Measurements from ENCODE around the gene NFAT5.

Gene NFAT5

DNA sequence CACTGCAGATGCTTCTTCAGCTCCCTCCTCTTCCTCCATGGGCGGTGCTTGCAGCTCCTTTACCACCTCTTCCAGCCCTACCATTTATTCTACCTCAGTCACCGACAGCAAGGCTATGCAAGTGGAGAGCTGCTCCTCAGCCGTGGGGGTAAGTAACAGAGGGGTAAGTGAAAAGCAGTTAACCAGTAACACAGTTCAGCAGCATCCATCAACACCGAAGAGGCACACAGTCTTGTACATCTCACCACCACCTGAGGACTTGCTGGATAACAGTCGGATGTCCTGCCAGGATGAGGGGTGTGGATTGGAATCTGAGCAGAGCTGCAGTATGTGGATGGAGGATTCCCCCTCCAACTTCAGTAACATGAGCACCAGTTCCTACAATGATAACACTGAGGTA lies 81.3 kb downstream of the NFAT5 start:
- DNase-seq = no peak

DNA sequence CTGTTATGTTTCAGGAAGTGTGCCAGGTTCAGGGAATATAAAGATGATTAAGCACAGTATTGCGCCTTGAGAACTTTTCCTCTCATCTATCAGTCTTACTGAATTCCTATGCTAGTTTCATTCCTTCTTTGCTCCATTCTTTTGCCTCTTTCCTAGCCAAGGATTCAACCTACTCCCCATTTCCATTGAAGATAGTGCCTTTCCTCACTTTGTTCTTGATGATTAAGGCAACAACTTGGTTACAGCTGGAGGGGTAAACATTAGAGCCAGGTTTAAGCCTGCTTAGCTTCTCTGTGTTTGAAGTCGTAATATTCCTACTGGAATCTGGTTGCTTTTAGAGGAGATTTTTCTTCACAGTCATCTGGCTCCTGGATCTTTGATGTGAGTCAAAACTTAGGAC lies 85.5 kb downstream of the NFAT5 start:
- no peak for DNase-seq

DNA sequence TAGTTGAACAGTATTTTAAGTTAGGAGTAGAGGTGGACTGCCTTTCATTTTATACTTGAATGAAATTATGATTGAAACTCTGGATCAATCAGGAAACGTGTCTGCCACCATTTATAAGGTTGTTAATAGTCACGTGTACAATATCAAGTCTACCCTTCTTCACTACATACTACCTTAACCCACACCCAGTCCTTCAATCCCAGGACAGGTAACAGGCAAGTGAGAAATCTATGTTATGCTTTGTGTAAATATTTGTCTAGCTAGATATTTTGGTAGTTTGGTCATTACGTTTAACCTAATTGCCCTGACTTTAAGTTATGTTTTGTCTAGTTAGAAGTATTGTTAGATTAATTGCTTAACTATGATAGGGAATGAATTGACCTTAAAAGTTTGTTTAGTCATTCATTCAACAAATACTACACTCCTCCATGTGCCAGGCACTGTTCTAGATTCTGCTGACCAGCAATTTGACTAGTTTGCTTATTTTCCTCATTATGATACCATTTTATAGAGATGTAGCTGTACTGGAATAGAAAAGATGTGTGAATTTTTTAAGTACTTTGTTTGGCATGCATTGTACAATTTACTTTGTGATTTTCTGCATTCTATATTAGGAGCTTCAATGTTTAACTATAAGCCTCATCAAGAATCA lies 88.6 kb downstream of the NFAT5 start:
- no peak for DNase-seq

DNA sequence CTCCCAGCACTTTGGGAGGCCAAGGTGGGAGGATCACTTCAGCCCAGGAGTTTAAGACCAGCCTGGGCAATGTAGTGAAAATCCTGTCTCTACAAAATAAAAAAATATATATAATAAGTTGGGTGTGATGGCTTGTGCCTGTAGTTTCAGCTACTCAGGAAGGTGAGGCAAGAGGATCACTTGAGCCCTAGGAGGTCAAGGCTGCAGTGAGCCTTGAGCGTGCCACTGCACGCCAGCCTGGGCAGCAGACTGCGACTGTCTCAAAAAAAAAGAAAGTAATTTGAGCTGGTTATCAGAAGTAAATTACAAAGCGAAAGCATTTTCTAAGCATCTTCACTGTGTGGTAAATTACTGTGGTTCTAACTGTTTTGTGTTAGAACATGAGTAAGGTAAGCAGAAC lies 94.4 kb downstream of the NFAT5 start:
- DNase-seq = no peak

DNA sequence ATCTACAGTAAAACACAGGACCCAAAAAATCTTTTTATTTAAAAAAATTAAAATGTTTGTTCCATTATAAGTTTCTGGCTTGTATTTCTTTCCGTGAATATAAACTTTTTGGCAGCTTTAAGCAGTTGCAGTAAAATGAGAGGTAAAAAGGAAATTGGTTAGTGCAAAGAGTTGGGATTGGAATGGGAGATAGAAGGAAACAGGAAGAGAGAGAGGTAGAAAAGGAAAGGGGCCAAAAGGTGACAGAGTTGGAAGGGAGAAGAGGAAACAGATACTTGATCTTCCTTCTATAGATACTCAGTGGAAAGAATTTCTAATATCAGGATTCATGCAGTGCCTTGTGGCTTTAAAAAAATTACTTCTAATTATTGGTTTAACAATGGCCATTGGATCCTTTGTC lies 97.1 kb downstream of the NFAT5 start:
- DNase-seq = no peak

DNA sequence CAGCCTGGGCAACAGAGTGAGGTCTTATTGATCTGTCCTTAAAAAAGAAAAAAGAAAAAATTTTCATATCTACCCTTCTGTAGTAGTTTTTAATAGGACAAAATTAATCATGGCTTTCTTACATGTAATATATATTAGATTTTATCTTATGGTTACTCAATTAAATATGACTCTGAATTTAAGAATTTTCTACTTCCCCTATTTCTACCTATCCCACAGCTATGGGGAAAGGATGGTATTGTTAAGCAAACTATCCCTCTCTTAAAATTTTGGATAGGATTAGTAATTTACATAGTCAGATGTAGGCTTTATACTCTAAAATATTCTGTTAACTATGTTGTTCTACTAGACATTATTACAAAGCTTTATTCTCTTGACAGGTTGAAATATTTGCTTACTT lies 98.1 kb downstream of the NFAT5 start:
- DNase-seq = no peak

DNA sequence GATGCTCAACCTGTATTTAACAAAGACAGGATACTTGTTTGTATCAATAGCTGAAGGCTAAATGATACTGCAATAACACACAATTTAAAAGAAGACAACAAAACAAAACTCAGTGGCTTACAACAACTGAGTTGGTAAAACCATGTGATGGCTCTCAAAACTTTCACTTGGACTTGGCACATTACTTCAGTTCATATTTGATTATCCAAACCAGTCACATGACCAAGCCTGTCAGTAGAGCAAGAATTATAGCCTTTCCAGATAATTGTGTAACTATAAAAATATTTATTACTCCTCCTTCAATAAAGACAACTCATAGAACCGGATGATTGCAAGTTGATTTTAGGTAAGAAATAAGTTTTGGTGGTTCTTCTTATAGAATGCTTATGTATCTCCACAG lies 103.8 kb downstream of the NFAT5 start:
- no peak for DNase-seq

DNA sequence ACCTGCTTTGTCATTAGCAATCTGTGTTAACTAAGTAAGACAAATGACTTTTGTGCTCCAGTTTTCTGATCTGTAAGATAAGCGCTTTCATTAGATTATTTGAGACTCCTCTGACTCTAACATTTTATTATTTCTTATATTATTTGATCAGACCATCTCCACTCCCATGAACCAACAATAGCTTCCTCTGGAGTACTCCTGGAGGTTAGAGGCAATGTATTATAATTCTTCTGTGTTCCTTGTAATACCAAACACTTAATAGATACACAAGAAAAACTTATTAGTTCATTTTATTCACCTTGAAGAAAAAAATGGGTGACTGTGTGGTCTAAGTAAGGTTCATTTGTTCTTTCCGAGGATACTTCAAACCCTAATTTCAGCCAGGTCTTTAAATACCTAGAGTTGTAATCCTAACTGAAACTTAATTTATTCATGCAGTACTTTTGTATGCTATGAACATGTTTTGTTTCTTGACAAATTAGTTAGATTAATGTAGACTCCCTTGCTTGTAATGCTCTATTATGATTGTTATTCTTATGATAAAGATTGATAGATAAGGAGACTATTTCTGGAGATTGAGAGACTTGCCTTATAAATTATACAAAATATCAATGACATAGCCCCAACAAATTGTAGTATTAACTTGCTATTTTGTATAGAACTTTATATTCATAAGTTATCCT lies 106.7 kb downstream of the NFAT5 start:
- no peak for DNase-seq

DNA sequence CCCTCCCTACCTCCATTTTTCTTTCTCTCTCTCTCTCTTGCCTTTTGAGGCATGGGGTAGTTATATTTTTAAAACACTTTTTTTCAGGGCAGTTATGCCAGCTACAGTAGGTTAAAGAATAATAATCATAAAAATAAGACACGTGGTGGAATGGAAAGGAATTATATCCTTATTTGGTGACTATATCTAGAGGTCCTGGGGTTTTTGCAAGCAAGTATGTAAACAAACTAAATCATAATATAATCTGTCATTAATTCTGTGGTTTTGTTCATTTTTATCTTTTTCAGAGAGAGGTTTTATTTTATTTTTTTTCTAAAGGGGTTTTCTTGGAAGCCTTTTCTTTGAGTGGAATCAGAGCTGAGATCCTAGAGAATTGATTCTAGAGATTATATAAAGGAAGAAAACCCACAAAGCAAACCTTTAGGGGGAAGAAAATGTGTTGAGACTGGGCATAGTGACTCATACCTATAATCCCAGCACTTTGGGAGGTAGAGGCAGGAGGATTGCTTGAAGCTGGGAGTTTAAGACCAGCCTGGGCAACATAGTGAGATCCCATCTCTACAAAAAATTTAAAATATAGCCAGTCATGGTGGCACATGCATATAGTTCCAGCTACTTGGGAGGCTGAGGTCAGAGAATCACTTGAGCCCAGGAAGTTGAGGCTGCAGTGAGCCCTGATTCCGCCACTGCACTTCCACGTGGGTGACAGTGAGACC lies 107.4 kb downstream of the NFAT5 start:
- DNase-seq = no peak

DNA sequence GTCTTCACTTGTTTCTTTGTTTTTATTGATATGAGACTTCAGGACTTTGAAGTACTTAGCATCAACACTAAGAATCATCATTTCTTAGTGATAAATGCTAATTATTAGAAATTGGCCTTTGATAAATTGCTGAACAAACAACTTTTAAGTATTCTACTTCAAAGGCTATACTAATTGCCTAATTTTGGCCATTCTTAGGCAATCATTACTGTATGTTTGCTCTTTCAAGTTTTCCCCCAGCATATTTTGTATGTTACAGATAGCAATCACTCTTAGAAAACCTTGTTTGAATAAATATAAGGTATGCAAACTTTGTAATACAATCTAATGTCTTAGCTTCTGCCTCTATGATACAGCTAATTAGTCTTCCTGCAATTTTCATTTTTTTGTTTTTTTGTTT lies 114.6 kb downstream of the NFAT5 start:
- DNase-seq = no peak

DNA sequence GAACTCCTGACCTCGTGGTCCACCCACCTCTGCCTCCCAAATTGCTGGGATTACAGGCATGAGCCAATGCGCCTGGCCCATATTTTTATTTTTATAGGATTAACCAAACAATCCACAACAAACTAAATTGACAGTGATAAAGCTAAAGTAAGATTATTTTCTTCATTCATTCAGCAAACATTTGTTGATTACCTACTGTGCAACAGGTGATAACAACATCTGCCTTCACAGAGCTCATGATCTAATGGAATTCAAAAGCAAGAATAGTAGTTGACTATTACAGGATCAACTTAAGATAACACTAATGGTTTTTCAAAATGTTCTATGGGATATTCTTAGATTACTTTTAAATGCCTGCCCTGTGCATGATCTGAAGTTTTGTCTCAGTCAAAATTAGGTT lies 122.8 kb downstream of the NFAT5 start:
- no peak for DNase-seq

DNA sequence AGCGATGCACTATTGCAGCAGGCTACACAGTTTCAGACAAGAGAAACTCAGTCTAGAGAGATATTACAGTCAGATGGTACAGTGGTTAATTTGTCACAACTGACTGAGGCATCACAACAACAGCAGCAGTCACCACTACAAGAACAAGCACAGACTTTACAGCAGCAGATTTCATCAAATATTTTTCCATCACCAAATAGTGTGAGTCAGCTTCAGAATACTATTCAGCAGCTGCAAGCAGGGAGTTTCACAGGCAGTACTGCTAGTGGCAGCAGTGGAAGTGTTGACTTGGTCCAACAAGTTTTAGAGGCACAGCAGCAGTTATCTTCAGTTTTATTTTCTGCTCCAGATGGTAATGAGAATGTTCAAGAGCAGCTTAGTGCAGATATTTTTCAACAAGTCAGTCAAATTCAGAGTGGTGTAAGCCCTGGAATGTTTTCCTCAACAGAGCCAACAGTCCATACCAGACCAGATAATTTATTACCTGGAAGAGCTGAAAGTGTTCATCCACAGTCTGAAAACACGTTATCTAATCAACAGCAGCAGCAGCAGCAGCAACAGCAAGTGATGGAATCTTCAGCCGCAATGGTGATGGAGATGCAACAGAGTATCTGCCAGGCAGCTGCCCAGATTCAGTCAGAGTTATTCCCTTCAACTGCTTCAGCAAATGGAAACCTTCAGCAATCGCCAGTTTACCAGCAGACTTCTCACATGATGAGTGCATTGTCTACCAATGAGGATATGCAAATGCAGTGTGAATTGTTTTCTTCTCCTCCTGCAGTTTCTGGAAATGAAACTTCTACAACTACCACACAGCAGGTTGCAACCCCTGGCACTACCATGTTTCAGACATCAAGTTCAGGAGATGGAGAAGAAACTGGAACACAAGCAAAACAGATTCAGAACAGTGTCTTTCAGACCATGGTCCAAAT lies 126.5 kb downstream of the NFAT5 start:
- DNase-seq = no peak

DNA sequence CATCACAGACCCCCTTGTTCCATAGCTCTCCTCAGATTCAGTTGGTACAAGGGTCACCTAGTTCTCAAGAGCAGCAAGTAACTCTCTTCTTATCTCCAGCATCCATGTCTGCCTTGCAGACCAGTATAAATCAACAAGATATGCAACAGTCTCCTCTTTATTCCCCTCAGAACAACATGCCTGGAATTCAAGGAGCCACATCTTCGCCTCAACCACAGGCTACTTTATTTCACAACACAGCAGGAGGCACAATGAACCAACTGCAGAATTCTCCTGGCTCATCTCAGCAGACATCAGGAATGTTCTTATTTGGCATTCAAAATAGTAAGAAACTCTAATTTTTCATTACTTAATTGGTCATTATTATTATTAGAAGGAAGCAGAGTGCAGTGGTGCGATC lies 128.2 kb downstream of the NFAT5 start:
- no peak for DNase-seq

DNA sequence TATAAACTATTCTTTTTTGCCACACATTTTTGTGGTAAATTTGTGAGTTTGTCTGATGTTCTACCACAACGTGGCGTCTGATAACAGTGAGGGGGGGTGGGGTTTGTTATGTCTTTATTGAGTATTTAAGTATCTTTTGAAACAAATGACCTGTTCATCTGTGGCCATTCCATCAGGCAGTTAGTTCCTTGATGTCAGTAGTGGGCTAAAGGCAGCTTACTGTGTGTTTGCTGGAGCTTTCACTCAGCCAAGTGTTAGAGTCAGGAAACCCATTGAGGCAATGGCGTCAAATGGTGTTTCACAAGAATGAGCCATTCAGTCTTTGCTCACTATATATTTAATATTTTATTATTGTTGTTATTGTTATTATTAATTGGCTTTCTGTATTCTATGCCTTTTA lies 132.6 kb downstream of the NFAT5 start:
- no peak for DNase-seq

DNA sequence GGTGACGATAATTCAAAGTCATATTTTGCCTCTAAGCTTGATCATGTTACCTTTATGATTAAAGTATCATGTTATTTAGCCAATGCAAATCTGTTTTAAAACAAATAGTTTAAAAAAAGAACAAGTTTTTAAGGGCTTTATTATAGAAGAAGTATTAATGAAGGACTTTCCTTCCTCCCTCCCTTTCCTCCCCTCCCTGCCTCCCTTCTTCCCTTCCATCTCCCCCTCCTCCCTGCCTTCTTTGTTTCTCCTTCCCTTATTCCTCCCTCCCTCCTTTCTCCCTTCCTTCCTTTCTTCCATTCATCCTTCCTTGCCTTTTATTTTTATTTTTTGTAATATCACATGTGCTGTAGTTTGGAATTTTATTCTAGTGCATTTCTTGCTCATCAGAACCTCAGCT lies 134.1 kb downstream of the NFAT5 start:
- no peak for DNase-seq

DNA sequence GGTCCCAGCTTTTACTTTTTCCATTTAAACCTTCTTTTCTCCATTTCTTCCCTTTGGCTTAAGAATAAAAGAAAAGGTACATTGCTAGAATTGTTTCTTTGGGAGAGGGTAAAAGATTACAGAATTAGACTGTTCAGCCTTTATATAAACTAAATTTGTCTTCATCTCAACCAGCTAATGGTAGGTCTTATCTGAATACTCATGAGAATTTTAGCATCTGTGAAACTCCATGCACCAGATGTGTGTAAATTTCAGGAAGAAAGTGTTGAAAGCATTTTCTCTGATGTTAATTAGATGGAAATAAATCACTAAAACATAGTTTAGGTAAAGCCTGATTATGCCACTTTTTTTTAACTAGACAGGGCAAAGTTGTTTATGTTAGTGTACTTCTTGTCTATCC lies 135.7 kb downstream of the NFAT5 start:
- DNase-seq = no peak

DNA sequence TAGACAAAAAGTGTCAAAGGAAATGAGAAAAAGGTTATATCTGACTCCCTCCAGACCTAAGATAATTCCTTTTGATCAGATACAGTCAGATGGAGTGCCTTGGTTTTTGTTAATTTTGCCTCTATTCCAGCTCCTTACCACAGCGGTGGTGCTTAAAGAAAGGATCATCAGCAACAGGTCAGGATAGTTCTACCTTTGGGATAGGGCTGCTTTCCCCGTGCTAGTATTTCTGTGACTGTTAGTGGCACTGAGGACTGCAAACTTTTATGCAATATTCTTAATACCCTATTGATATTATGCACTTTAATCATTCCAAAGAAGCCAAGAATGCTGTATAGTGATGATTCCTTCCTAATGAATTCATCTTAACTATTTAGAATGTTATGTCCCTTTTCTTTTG lies 136.1 kb downstream of the NFAT5 start:
- no peak for DNase-seq

DNA sequence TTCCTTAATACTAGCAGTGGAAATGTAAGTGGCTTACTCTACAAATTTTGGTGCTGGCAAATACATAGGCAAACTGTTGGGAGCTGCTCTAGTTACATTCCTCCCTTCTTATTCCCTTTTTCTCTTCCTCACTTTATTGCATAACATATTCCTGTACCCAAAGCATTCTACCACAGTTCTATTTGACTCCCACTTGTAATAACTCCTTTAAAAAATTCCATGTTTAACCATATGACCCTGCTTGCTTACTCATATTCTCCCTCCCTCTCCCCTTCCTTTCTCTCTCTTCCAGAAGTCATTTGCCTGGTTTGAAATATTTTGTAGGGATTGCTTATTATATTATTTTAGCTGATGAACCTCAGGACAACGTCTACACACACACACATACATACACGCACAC lies 137.9 kb downstream of the NFAT5 start:
- DNase-seq = no peak

DNA sequence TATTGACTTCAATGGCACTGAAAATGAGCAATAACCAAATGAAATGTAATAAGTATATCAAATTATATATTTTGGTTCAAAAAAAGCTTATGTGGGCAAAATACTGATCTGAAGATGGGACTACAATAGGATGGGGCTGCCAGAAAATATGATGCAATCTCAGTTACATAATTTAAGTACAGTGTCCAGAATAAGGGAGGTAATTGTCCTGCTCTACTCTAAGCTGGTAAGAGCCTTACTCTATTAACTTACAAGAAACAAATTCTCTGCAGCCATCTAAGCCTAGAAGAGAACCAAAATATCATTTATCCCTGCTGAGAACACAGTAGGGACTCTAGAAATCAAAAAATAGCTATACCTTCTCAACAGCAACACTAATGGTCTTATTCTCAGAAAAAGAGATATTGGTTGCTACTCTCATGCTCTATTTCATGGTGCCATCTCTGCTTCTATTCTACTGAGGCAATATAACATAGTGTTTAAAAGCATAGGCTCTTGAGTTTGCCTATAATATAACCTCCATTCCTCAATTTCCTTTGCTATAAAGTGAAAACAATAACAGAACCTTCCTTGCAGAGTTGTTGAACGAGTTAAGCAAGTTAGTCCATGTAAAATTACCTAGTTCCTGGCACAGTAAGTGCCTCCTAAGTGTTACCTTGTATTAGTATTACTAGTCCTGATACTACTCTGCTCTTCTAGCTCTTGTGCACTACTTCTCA lies 140.6 kb downstream of the NFAT5 start:
- DNase-seq = no peak

DNA sequence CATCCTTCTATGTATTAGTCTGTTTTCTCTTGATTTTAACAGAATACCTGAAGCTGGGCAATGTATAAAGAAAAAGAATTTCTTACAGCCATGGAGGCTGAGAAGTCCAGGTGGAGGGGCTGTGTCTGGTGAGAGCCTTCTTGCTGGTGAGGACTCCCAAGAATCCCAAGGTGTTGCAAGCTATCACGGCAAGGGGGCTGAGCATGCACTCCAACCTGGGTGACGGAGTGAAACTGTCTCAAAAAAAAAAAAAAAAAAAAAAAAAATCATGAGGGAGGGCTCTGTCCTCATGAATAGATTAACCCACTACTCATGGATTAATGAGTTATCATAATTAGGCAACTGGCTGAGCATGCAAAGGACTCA lies 141.2 kb downstream of the NFAT5 start:
- no peak for DNase-seq

DNA sequence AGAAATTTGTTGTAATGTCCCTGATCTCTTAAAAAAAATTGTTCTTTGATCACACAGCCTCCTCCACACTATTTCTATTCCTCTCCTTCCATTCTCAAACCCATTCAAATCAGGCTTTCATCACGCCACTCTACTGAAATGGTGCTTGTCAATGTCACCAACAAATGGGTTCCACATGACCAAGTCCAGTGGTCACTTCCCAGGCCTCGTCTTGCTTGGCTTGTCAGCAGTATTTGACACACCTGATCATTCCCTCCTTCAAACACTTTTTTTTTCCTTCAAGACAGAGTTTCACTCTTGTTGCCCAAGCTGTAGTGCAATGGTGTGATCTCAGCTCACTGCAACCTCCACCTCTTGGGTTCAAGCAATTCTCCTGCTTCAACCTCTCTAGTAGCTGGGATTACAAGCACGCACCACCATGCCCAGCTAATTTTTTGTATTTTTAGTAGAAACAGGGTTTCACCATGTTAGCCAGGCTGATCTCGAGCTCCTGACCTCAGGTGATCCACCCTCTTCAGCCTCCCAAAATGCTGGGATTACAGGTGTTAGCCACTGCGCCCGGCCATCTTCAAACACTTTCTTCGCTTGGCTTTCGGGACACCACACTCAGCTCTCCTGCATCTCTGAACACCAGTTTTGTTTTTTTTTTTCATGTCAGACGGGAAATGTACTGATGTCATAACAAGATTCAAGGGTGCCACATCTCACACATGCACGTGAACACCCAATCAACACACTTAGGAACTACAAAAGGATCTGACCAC lies 142.3 kb downstream of the NFAT5 start:
- no peak for DNase-seq
